ENCODE results near the gene CDK5RAP2. TPM values are rescaled to one million over a fixed set of nuclear protein-coding genes. Genes with fewer than 3 reads are reported as not detected.

CDK5RAP2 gene
- total and polyA plus RNA-seq, 9 of the 15 experiments (the other 6 are each of a cell fraction or from before 2014, with no cell fraction given), result 19.9 to 68.8 (median 42.2) TPM

- 0% methylated on average over 3 of the region's 3 CpGs for WGBS (ENCODE audit: insufficient coverage, low coverage, missing lambda C conversion rate)
- no peaks in the 10 kb centered on the region for H3K36me3 ChIP-seq (ENCODE audit: control insufficient read depth, insufficient read depth, low read length)
- no peaks in the 10 kb centered on the region for H3K79me2 ChIP-seq (ENCODE audit: control insufficient read depth, insufficient read depth, low read length)
- ChIA-PET CTCF (ENCODE audit: low intra/inter-chr PET ratio) (interaction anchor here (0.6 kb wide), 1 partner anchor 8 kb away, joined by 3 read pairs; no protein-coding TSS in a partner anchor), POLR2A (no interaction called here)
- DNase-seq (ENCODE audit: extremely low read depth in 1 of 4, low spot score in 3 of 4), result no peak
- intact Hi-C loops (cut with micrococcal nuclease) (no loop called here), in situ Hi-C loops (cut with MboI) (no loop called here)
- no peak overlapping the region for H3K4me2 ChIP-seq (ENCODE audit: insufficient read depth, low read length)
- no peak overlapping the region for H3K27ac ChIP-seq (ENCODE audit: extremely low read depth, low read depth, low read length)
- no peak overlapping the region for H3K4me3 ChIP-seq
- ATAC-seq, result no peak
- H3K9ac ChIP-seq (ENCODE audit: insufficient read depth in 1 of 2, low read depth in 2 of 2, low read length in 2 of 2), result no peak overlapping the region
- BruUV-seq (replicated peaks), result no TSS peak
- H3K9me3 ChIP-seq (replicated peaks; ENCODE audit: control insufficient read depth, insufficient read depth, low read depth, low read length), result no peaks in the 10 kb centered on the region; the same call in 1 of the 2 replicates
- no peaks in the 10 kb centered on the region for H3K4me1 ChIP-seq (replicated peaks in 1 of 2; ENCODE audit: control insufficient read depth in 2 of 2, insufficient read depth in 2 of 2, low read length in 2 of 2)
- peaks cover 0 to 15% of the 10 kb centered on the region in 2 experiments; a peak in 3 of 5 replicates for H3K27me3 ChIP-seq (ENCODE audit: control insufficient read depth in 2 of 2, insufficient read depth in 2 of 2, low read length in 2 of 2)
- no peak for FAIRE-seq
- no peak overlapping the region for H2AFZ ChIP-seq (ENCODE audit: low read depth, low read length)
- no peaks in the 10 kb centered on the region for H4K20me1 ChIP-seq (replicated peaks; ENCODE audit: control insufficient read depth, insufficient read depth, low read length)
- H3K9me1 ChIP-seq (ENCODE audit: control insufficient read depth, insufficient read depth, low read length), result no peaks in the 10 kb centered on the region
- TF ChIP-seq MTA3 (IDR thresholded peaks at IDR 0.05; ENCODE audit: borderline replicate concordance) (no peak), ZNF347 (CRISPR knock-in tag; IDR thresholded peaks at IDR 0.05; ENCODE audit: low read depth) (no peak), KLF6 (CRISPR knock-in tag; IDR thresholded peaks at IDR 0.05; ENCODE audit: borderline replicate concordance) (no peak), TGIF2 (CRISPR knock-in tag; IDR thresholded peaks at IDR 0.05) (no peak), RBM17 (IDR thresholded peaks at IDR 0.05; ENCODE audit: borderline replicate concordance, low read depth, low read length) (no peak), SIN3B (IDR thresholded peaks at IDR 0.05; ENCODE audit: low read depth) (no peak), MIER1 (IDR thresholded peaks at IDR 0.05; ENCODE audit: low read depth) (no peak), CTBP1 (IDR thresholded peaks at IDR 0.05; ENCODE audit: borderline replicate concordance) (no peak), RERE (CRISPR knock-in tag; IDR thresholded peaks at IDR 0.05; ENCODE audit: borderline replicate concordance) (no peak), GTF2A2 (tag; IDR thresholded peaks at IDR 0.05) (no peak), E2F1 (CRISPR knock-in tag; IDR thresholded peaks at IDR 0.05) (no peak), IRF9 (tag; IDR thresholded peaks at IDR 0.05) (no peak), ZFP91 (CRISPR knock-in tag; IDR thresholded peaks at IDR 0.05) (no peak)
Measured at GRCh38 chr9:120369608-120370220, 210.3 kb downstream of the CDK5RAP2 start.

All from K562 (cell line).